NCI-H1417 (cell line): ENCODE measurements around the gene TRAPPC2L.
"Not testable (repeated sequence)": the region's sequence is repeated elsewhere in the genome, so short reads cannot be mapped to it uniquely, and the experiment has no call there.

ENCODE experiments used
- DNase-seq, 3 experiments: peaks; one replicate each; lab custom pipeline; 2025; lab: John Stamatoyannopoulos, UW

TRAPPC2L gene

DNA sequence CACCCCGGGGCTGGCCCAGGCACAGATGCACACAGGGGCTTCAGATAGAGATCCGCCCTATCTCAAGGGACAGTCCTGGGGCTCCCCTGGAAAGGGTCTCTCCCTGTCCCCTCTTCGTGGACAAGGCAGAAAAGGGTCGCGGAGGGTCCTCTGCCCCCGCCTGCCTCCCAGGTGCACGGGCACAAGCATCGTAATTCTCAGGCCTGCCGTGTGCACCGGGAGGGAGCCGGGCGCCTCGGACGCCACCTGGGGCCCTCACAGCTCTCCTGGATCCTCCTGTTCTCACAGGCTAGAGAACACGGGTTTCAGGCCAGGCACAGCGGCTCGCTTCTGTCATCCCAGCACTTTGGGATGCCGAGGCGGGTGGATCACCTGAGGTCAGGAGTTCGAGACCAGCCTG is 21.4 kb downstream of the TRAPPC2L start:
- no peak for DNase-seq

DNA sequence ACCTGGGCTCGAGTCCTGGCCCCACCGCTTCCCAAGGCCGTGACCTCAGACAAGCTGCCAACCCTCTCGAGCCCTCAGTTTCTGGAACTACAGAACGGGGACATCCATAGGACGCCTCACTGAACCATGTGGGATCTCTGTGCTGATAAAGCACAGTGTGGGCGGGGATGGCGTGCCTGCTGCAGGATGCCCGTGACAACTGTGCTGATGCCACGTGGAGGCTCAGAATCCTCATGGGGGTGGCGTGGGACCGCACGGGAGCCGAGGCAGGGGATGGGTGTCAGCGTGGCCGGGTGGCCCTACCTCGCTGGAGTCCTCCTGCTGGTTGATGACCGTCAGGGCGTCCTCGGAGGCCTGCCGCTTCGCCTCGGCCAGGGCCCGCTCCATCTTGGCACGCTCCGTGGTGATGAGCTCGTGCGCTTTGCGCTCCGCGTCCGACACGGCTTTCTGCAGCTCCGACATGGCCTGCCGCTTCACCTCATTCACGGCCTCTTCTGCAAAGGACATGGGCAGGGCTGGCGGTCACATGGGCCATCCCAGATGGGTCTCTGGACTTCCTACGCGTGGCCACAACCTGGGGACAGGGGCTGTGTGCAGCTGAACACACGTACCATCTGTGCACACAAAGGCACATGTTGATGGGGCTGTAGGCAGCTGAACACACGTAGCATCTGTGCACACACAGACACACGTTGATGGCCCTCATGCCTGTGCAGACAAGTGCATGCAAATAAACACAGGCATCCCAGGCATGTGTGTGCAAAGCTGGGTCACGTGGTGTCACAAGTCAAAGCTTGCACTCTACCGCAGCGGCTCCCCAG is 22.2 kb downstream of the TRAPPC2L start:
- no peak for DNase-seq

DNA sequence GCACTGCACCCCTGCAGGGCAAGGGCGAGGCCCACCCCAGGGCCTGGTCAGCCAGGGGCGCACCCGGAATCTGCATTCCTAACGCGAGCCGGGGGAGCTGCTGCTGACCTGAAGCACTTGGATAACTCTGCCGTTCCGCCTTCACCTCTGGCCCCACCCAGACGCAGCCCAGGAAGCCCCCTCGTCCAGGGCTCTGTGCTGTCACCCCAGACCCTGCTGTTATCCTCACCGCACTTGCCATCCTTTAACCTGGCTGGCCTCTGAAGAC is 22.8 kb downstream of the TRAPPC2L start:
- DNase-seq, result no peak

DNA sequence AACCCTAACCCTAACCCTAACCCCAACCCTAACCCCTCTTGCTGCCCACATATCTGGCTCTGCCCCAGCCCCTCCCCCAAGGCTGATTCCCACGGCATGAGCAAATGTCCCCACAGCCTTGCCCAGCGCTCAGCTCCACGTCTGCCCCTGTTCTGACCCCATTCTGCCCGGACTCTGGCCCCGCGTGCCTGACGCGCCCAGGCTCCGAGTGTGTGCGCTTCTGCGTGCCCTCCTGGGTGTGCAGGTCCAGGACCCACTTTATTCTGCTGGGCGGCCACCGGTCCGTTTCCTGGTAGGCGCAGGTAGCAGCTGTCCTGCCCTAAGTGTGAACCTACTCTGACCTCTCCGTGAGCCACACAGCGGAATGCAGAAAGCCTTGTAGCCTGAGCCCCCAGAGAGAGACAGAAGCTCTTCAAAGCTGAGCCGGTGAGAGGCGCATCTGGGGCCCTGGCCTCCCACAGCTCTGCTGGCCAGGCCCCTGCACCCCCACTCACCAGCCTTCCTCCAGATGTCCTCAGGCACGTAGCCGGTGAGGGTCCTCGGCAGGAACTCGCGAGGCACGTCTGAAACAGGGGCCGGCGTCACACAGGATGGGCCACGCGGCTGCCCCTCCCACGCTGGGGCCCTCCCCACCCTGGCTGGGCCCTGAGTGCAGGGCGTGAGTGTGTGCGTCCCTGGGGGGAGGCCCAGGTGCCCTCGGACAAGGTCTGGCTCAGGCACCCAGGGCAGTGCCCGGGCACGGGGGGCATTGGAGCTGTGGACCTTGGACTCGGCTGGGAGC is 23.5 kb downstream of the TRAPPC2L start:
- no peak for DNase-seq

DNA sequence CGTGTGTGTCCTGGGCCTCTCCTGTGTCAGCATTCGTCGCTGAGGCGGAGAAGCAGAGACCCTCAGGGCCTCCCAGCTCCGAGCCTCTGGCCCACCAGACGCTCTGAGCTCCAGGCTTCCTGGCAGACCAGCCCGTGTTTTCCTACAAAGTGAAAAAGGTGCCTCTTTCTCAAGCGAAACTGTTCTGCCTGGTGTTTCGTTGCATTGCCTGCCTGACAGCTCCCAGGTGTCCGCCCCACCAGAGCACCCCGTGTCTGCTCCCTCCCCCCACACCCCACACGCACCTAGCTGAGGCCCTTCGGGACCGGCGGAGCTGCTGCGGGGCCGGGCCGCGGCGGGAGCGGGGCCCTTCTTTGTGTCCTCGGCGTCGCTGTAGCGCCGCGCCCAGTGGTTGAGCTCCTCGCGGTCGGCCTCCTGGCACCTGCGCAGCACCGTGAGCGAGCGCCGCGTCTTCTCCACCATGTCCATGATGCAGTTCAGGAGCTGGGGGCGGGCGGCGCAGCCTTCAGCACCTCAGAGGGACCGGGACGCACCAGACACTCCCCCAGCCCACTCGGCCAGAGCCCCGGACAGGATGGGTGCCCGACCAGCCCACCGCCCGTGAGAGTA is 24.2 kb downstream of the TRAPPC2L start:
- no peak for DNase-seq

DNA sequence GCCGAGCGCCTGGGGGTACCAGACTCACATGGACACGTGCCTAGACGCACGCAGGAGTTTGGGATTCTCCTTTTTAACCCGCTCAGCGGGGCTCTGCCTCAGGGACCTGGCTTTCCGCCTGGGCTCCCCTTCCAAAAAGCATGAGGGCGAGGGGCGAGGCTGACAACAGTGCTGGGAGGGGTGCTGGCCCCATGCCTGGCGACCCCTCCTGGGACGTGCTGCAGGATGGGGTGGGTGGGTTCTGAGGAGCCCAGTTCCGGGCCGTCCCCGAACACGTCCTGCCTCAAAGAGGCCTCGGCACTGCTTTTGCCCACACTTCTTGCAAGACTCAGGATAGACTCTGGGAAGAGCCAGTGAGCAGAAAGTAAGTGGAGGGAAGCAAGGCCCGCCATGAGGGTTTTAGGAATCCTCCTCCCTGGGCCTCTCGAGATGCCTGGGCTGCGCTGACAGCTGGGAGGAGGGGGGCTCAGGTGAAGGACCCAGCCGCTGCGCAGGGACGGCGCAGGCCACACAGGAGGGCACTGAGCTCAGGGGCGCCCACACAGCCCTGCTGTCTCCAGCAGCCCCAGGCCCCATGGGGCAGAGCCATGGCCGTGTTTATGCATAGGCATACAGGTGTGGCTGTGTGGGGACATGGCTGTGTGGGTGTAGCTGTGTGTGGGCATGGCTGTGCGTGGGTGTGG is 24.9 kb downstream of the TRAPPC2L start:
- no peak for DNase-seq

DNA sequence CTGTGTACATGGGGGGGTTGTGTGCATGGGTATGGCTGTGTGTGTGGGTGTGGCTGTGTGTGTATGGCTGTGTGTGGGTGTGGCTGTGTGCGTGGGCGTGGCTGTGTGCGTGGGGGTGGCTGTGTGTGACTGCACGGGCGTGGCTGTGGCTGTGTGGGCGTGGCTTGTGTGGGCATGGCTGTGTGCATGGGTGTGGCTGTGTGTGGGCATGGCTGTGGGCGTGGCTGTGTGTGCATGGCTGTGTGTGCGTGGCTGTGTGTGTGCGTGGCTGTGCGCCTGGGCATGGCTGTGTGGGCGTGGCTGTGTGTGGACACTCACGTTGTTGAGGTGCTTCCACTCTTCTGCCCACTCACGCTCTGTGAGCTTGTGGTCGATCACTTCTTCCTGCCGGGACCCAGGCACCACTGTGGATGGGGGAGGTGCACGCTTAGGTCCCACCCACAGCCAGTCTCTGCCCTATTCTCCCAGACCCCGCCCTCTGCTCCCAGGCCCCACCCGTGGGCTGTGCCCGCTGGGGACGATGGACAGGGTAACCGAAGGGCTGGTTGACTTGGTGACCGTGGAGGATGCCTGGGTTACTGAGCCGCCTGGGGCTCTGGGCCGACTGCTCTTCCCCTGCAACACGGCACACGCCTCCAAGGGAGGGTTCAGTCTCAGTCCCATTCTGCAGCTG is 25.6 kb downstream of the TRAPPC2L start:
- DNase-seq, result no peak

DNA sequence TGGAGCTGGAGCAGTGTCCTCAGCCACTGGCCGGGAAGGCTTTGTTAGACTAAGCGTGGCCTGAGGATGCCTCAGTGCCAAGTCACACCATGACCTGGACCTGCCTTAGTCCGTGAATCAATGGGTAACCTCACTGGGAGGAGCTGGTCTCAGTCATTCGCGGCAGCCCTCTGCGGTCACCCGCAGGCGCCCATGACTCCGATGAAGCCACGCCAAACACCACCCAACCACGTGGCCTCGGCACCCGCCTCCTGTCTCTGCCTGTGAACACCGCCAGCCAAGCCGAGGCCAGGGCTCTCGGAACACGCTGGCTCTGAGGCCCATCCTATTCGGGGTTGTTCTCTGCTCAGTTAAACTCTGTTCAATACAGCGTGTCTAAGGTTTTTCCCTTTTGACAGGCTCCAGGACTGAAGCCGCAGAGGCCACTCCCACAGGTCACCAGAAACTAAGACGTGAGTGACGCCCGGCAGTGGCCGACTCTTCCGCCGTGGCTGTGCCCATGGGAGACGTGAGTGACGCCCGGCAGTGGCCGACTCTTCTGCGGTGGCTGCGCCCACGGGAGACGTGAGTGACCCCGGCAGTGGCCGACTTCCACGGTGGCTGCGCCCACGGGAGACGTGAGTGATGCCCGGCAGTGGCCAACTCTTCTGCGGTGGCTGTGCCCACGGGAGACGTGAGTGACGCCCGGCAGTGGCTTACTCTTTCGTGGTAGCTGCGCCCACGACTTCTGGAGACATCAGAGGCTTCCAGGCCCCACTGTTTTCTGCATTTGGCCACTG is 26.4 kb downstream of the TRAPPC2L start:
- DNase-seq, result no peak

DNA sequence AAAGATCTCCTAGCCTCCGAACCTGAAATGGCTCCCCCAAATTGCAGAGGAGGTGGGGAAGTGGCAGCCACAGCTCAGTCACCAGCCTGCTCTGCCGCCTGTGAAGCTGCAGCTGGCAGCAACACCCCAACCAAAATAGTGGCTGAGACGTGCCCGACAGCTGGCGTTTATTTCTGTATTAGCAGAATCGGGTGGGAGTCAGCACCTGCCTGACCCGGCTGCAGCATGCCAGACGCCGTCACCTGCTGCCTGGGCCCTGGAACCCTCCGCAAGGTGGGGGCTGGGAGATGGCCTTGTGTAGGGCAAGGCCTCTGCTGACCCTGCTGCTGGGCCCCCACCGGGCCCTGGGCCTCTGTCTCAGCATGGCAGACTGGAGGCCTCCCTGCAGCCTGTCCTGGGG is 27.0 kb downstream of the TRAPPC2L start:
- DNase-seq, result peak in 1 of 3 experiments; percentile 31

DNA sequence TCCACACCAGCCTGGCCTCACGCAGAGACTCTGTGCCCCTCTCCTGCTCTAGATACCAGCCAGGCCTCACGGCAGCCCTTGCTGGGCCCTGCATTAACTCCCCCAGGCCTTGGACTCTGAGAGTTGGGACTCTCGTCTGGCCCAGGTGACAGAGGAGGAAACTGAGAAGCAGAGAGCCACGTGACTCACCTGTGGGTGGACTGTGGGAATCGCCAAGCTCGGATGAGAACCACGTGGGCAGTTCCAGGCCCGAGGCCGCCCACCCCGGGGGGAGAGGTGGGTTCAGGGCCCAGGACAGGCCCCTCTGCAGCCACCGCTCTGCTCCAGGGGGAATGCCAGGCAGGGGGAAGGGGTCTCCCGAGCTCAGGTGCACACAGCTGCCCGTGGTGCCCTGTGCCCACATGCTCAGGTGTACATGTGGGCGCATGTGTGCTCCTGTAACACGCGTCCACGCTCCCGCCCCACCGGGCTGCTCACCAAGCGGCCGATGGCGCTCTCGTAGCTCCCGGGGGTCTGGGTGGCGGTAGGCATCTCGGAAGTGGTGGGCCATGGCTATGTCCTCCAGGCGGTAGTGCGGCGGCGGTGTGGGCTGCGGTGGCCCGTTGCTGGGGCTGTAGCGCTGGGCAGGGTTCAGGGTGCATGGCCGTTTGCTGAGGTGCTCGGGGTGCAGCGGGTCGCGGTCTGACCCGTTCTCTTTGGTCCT is 27.8 kb downstream of the TRAPPC2L start:
- DNase-seq, result no peak

DNA sequence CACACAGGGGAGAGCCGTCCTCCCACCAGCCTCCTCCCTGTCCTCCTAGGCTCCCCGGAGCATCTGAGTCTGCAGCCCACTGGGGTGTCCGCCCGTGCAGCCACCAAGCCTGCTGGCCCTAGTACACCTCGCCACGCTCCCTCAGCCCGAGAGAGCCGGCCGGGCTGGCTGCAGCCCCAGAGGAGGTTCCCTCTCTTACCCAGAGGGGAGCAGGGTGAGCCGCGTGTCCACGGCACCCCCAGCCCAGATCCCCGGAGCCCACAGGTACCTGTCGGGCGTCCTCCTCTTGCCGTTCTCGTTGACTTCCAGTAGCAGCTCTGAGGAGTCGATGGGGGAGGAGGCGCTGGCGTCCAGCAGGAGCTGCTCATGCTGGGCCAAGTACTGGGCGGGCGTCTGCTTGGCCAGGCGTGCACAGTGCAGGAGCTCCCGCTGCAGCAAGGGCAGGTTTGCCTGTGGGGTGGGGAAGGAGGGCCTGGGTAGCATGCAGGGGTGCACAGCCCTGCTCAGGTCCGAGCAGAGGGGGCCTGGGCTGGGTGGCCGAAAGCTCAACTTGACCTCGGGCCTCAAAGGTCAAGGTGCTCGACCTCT is 28.9 kb downstream of the TRAPPC2L start:
- no peak for DNase-seq

DNA sequence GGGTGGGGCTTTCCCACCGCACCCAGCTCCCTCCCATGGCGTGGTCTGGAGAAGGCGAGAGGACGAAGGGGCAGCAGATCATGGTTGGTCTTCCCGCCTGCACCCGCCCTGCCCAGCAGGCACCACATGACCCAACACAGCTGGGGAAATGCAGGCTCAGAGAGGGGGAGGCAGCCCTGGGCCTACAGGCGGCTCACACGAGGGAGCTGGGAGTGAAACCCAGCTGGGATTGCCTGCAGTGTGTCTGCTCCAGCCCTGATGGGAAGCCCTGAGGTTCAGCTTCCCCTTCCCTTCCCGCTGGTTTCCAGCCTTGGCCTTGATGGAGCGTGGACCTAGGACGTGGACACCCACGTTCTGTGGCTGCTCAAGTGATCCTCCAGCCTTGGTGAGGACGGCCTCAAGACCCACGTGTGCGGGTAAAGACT is 29.5 kb downstream of the TRAPPC2L start:
- no peak for DNase-seq

DNA sequence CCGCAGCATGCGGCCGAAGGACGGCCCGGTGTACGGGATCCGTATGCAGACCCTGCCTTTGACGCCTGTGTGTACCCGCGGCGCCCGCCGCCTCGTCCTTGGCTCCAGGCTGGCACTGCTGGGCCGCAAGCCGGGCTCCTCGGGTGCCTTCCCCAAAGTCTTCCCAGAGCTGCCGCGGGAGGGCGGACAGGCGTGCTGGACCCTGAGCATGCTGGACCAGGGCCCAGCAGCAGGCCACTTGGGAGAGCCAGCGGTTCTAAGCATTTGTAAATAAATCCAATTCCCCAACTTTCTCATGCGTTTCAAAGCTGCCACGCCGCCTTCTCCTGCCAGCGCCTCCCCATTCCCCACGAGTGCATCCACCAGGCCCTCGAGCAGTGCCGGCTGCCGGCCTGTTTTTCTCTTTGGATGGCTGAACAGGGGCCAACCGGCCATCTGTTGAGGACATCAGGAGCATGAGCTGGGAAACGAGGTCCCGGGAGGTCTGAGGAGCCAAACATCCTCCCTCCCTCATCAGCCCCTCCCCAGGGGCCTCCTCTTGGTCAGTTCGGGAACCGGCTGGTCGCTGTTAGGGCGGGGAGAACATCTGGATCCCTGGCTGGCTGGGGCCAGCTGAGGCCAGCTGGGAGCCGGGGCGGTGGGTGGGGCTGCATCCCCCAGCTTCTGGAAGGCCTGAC is 30.1 kb downstream of the TRAPPC2L start:
- DNase-seq, result no peak

DNA sequence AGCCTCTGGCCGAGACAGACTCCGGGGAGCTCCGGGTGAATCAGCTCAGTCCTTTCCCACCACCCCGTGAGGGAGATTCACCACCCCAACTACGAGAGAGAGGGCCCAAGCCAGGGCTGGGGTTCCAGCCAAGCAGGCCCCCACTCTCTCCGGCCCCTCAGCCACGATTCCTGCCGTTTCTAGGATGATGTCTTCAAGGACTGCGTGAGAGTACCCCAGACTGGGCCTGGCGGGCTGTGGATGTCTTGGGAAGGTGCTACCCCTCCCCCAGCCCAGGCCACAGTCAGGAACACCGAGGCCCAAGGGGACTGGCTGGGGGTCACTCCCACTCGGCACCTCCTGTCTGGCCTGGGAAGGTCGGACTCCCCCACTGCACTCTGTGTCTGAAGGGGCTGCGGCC is 31.1 kb downstream of the TRAPPC2L start:
- DNase-seq, result no peak

DNA sequence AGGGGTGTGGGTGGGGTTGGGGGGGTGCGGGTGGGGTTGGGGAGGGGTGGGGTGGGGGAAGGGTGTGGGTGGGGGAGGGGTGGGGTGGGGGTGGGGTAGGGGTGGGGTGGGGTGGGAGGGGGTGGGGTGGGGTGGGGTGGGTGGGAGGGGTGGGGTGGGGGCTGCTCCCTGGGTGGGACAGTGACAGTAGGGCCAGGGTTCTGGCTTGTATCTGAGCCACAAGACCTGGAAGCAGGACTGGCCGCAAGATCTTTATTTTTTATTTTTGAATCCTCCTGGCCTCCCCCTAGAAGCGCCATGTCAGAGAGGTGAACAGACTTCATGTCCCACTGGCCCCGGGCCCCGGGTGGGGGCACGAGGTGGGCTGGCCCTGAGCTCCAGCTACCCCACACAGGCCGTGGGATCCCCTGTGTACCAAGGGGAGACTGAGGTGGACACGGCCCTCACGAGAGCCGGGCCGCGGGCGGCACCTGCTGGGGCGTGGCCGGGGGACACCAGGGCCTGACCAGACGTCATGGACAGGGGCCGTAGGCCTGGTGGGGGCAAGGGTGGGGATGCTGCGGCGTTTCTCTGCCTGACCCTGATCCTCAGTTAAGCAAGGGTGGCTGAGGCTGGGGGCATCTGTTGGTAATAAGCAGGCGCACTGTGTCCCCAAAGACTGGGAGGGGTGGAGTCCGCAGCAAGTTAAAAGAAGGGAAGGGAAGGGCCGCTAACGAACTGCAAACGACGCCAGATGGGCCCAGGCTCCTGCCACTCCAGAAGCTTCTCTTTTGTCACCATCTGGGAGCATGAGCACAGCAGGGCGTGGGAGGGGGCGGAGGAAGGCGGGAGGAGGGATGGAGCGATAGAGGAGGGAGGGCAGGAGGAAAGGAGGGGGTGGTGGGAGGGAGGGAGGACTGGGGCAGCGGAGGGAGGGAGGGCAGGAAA is 31.8 kb downstream of the TRAPPC2L start:
- no peak for DNase-seq

DNA sequence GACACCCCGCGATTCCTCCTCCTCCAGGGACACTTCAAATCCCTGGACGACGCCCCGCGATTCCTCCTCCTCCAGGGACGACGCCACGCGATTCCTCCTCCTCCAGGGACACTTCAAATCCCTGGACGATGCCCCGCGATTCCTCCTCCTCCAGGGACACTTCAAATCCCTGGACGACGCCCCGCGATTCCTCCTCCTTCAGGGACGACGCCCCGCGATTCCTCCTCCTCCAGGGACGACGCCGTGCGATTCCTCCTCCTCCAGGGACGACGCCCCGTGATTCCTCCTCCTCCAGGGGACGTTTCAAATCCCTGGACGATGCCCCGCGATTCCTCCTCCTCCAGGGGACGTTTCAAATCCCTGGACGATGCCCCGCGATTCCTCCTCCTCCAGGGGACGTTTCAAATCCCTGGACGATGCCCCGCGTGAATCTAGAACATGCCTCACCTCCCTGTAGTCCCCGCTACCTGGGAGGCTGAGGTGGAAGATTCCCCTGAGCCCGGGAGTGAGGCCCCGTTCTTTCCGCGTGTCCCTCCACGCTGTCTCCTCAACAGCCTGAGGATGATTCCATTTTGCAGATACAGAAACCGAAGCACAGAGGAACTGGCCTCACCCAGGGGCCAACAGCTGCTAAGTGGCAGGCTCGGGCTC is 32.9 kb downstream of the TRAPPC2L start:
- not testable (repeated sequence) for DNase-seq

DNA sequence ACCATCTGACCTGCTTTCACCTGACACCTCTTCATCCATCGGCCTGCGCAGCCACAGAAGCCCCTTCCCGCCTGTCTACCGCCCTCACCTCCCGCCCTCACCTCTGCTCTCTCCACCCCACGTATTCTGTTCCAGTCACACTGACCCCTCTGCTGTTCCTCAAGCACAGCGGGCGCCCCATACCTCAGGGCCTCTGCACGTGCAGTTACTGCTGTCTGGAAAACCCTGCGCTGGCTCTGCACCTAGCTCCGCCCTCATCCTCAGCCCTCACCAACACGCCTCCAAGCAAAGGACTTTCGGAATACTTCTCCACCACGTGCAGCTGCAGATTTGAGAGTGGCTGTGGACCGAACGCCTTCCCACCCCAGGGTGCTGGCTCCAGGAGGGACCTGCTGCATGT is 34.2 kb downstream of the TRAPPC2L start:
- no peak for DNase-seq

DNA sequence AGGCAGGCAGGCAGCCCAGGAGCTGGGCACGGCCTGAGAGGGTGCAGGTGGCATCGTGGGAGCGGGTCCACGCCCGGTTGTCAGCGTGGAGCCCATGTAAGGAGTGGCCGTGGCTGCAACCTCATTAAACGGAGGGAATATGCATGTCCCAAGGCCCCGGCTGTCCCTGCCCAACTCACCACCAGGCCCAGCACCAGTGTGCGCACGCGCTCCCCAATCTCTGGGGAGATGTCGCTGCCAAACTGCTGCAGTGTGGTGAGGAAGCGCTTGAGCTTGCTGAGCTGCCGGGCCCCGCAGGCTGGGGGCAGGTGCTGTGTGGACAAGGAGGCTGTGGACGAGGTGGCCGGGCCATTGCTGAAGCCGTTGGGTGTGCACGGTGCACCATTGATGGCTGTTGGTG is 35.1 kb downstream of the TRAPPC2L start:
- no peak for DNase-seq
